Activated naive CD4-positive, alpha-beta T cell treated with anti-CD3 and anti-CD28 coated beads, Interleukin-2, amount 50 U/mL, for 72 hours (primary cell): Measurements from ENCODE around the gene WNT7B. TPM values are rescaled to one million over a fixed set of nuclear protein-coding genes. Genes with fewer than 3 reads are reported as not detected.

Experiments
- ATAC-seq, 2 donors: fragments of 150-1000 bp; cut with Tn5 transposase; 2 replicates each; pipeline ENCODE4 v1.10.0; 2021; ENCODE audit warnings: mild to moderate bottlenecking in 2 of 2, moderate library complexity in 2 of 2
- DNase-seq, 2 donors: peaks; one replicate each; pipeline ENCODE4 v3.0.0; 2021 to 2022; ENCODE audit warnings: low spot score in 2 of 2
- H3K27ac Mint-ChIP-seq, 2 donors: one replicate each; pipeline ENCODE4 v1.8.0; 2022; ENCODE audit warnings: mild to moderate bottlenecking in 2 of 2, mixed read lengths in 2 of 2
- H3K36me3 Mint-ChIP-seq, 2 donors: one replicate each; pipeline ENCODE4 v1.8.0; 2022; ENCODE audit warnings: mixed read lengths in 2 of 2
- H3K9me3 Mint-ChIP-seq, 2 donors: one replicate each; pipeline ENCODE4 v1.8.0; 2022; ENCODE audit warnings: mixed read lengths in 2 of 2
- total RNA-seq, 2 donors: library from RNA; stranded (reverse); gene quantifications; one replicate each; pipeline ENCODE4 v1.2.3, GENCODE V29; 2022

Gene WNT7B
- total RNA-seq, 2 donors from 2014 or later = 0.05 TPM; not detected in 1

DNA sequence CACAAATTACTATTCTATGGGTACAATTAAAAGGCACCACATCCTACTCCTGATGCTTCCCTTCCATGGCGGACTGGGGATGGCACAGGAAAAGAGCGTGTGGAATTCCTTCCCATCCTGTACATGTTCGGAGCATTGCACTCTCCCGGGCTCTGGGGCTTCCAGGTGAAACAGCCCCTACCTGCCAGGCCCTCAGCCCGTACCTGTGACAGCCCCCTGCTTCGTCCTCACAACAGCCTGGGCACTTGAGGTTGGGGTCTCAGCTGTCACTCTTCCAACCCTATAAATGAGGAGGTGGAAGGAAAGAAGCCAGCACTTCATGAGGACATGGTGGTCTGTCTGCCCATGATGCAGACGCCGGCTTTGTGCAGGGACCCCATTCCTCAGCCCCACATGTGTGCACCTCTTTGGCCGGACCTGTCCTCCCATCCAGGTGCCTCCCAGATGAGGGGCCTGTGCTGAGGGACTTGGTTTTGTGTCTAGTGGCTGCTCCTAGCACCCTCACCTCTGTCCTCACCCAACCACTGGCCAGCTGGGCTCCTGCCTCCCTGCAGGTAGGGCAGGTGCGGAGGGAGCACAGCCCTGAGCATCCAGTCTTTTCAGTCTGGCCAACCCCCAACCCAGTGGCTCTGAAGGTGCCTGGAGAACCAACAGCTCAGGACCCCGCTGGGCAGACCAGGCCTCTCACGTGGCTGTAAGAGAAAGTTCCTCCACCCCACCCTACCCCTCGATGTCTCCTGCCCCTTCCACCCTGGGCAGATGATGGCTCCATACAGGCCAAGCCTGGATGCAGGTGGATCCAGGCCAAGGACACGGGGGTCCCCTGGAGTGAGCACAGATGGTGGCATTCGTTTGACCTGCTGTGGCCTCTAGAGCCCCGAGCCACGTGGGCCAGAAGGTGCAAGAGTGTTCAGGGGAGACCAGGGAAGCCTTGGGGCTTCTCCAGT lies 23.4 kb upstream of the WNT7B start:
- ATAC-seq (no peak), DNase-seq (no peak)
- Mint-ChIP-seq H3K36me3 (no peaks in the 10 kb centered on the region), H3K9me3 (no peaks in the 10 kb centered on the region), H3K27ac (no peak overlapping the region)

DNA sequence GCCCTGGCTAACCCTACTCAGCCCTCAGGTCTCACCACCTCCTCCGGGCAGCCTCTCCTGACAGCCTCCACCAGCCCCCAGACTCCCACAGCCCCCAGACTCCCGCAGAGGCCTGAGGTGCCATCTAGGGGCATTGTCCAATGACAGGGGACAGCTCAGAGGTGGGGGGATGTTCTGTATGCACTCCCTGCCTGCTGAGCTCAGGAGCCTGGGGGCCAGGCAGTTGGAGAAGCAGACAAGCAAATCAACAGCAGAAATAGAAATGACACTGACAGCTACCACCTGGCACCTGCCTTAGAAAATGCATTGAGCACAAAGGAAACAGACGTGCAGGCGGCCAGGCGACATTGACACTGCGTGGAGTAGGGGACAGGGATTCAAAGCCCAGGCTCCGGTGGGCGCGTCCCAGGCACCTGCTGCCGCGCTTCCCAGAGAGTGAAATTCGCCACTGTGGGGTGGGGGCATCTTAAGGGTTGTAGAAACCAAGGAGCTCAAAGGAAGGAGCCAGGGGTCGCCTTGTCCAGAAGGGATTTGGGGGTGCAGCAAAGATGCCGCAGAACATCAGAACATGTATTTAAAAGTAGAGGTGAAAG lies 22.5 kb upstream of the WNT7B start:
- no peak for ATAC-seq
- Mint-ChIP-seq H3K36me3 (no peaks in the 10 kb centered on the region), H3K9me3 (no peaks in the 10 kb centered on the region), H3K27ac (no peak overlapping the region)
- no peak for DNase-seq

DNA sequence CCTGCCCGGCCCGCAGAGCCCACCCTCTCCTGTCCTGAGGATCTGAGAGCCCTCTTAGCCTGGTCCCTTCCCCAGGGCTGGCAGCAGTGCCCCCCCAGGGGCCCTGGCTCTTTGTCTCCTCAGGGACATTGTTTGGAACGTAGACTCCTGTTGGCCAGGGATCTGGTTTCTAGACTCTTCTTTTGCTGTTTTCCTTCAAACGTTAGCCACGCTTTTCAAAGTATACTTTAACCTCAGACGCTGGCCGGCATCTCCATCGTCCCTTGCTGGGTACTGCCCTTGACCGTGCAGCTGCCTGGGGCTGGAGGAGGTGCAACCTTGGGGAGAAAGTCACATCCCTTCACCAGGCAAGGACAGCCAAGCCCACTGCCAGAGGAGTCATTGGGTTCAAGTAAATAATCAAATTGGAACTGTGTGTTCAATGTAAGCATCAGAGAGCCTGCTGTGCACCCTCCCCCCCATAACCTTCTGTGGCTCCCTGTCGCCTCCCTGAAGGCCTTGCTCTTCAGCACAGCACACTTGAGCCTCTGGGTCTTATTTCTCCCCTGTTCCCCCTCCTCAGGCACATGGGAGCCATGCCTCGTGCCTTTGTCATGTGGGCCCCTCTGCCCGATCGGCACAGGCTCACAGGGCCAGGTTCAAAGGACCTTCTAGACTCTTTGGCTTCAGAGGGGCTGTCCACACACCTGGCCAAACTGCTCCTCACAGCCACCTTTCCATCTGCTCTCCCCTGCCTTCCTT lies 21.8 kb upstream of the WNT7B start:
- no peaks in the 10 kb centered on the region for H3K36me3 Mint-ChIP-seq
- no peak overlapping the region for H3K27ac Mint-ChIP-seq
- no peak for DNase-seq
- H3K9me3 Mint-ChIP-seq = no peaks in the 10 kb centered on the region
- no peak for ATAC-seq

DNA sequence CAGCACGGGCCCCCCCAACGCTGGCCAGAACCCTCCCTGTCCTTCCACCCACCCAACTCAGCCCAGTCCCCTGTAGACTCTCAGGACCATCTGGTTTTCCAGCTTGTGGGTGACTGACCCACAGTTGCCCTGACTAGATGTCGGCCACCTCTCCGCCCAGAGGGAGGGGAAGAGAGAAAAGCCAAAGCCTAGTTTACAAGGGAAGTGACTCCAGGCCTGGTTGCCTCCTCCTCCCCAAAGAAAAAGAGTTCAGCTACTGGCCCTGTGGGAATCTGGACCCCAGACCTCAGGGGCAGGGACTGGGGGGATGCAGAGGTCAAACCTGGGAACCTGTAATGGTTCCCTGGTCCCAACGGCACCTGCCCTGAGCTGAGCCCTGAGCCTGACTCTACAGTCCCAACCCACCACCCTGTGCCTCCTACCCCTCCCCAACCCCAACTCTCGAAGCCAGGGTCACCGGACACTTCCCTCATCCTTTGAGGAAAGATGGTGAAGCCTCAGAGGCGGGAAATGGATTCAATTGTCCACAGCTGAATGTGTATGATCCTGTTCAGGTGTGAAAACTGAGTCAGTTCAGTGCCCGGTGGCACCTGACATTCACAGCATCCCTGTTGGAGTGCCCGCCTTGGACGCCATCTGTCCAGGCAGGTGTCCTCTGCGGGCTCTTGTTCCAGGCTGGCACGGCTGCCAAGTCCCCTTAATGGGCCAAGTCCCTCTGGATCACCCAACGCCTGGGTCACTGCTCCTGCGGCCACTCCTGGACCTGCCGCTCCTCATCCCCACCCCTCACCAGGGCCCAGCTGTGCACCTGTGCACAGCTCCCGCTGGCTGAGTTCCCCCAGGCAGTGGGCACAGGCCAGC lies 21.0 kb upstream of the WNT7B start:
- ATAC-seq (no peak), DNase-seq (no peak)
- no peaks in the 10 kb centered on the region for H3K36me3 Mint-ChIP-seq
- no peak overlapping the region for H3K27ac Mint-ChIP-seq
- no peaks in the 10 kb centered on the region for H3K9me3 Mint-ChIP-seq

DNA sequence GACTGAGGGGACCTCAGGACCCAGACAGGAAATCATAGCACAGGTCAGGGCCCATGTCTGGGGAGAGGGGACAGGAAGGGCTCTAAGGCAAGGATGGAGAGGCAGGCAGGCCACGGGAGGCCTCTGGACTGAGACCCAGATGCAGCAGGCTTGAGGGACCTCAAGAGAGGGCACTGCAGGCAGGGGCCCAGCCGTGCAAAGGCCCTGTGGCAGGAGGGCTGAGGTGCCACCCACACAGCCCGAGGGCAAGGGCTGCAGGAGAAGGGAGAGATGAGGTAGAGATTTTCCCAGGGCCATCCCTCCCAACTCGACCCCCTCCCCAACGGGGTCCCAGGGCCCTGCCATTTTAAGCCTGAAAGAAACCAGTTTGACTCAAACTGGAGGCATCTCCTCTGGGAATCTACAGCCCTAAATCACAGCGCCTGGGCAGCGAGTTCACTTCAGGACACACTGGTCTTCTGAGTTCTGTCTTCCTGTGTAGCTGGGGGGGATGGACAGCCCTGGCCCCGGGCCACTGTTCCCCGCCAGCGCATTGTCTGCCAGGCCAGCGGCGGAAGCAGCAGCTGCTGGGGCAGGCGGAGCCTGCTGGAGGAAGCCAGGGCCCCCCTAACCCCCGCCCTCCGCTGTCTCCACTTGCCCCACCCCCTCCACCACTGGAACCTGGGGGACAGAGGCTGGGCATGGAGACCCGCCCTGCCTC lies 20.3 kb upstream of the WNT7B start:
- H3K9me3 Mint-ChIP-seq = no peaks in the 10 kb centered on the region
- no peaks in the 10 kb centered on the region for H3K36me3 Mint-ChIP-seq
- ATAC-seq (no peak), DNase-seq (no peak)
- H3K27ac Mint-ChIP-seq = no peak overlapping the region

DNA sequence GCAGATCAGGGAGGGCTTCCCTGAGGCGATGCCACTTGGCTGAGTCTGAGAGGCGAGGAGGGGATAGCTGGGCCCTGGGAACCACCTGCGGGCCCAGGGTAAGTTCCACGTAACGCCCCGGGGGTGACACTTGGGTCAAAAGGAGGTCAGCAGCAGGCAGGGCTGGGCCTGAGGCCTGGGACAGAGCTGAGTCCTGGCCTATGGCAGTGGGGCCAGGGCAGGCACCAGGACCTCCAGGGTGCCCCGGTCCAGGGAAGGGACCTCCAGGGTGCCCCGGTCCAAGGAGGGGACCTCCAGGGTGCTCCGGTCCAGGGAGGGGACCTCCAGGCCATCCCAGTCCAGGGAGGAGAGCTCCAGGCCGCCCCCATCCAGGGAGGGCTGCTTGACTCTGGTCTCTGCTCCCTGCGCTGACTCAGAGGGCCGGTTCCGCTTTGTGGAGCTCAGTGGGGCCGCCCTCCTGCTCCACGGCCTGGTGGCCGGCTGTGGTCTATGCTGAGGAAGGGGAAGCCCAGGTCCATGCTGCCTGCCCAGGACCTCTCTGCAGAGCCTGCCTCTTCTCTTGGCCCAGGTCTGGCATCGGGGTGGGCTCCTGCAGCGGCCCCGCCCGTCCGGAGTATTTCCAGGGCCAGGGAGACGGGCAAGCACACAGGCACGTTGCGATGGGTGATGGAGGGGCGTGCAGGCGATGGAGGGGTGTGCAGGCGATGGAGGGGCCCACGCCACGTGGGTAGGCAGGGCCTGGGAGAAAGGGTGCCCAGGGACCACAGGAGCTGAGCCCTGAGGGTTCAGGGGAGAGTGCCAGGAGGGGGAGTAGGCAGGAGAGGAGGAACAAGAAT lies 19.5 kb upstream of the WNT7B start:
- no peaks in the 10 kb centered on the region for H3K9me3 Mint-ChIP-seq
- no peak for ATAC-seq

DNA sequence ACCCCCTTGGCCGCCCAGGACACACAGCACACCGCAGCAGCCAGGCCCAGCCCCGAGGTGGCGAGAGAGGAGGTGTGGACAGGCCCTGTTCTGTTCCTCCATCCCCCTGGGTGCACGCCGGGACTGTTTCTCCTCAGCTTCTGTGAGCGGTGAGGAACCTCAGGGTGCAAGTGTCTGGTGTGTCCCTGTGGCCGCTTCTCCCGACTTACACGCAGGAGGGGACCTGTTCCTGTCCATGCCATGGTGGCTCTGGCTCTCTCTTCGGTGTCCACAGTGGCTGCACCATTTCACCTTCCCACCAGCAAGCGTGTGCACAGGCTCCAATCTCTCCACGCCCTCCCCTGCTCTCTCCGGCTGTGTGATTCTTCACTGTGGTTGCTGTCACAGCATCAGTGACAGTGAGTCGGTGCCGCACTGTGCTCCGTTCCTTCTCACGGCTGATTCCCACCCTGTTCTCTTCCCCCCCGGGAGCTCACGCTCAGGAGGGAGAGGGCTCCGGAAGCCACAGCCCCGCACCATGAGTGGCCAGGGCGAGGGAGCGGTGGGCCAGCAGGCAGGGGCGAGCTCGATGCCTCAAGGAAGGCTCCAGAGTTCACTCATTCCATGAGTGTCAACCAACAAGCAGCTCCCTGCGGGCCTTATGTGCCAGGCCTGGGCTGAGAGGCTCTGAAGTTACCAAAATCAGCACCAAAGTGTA lies 18.6 kb upstream of the WNT7B start:
- Mint-ChIP-seq H3K36me3 (no peaks in the 10 kb centered on the region), H3K27ac (no peak overlapping the region), H3K9me3 (no peaks in the 10 kb centered on the region)
- ATAC-seq = peak in 1 of 2 donors; percentile 6
- no peak for DNase-seq

More for the DNA sequence above, 19.5 kb upstream of the WNT7B start:
- Mint-ChIP-seq H3K36me3 (no peaks in the 10 kb centered on the region), H3K27ac (no peak overlapping the region)
- DNase-seq = no peak

DNA sequence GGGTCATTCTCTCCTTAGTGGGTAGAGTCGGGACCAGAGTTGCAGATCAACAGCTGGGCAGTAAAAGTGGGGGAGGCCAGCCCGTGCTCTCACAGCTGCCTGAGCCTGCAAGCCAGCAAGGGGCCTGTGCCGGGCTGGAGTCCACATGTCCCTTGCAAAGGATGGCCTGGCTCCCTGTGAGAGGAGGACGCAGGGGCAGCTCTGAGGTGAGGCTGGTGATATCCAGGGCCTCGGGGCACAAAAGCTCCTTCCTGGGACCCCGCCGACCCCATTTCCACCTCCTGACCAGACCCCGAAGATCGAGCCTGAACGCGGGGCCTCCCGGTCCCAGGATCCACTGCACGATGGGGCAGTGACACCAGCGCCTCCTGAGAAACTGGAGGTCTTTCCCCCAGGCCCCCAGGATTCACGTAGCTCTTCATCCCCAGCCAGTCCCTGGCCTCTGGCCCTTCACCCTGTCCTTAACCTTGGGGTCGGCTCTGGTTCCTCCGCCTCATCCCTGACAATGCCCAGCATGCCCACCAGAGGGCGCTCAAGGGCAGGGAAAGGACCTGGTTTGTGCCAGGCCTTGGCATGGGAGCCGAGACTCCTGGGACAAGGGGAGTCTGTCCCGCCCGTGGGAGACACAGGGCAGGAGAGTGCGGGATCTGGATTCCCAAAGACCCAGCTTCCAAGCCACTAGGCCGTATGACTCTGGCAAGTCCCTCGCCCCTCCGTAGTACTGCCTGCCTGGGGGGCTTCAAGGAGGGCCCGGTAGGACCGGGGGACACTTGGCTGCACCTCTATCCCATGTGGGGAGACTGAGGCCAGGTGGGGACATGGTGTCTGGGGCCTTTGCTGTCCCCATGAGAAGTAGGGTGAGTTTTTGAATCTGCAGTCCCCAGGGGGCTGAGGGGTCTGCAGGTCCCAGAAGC lies 17.8 kb upstream of the WNT7B start:
- ATAC-seq (peak; percentile 79 to 87), DNase-seq (peak; percentile 75 to 94)
- H3K9me3 Mint-ChIP-seq = no peaks in the 10 kb centered on the region
- no peak overlapping the region for H3K27ac Mint-ChIP-seq
- no peaks in the 10 kb centered on the region for H3K36me3 Mint-ChIP-seq

DNA sequence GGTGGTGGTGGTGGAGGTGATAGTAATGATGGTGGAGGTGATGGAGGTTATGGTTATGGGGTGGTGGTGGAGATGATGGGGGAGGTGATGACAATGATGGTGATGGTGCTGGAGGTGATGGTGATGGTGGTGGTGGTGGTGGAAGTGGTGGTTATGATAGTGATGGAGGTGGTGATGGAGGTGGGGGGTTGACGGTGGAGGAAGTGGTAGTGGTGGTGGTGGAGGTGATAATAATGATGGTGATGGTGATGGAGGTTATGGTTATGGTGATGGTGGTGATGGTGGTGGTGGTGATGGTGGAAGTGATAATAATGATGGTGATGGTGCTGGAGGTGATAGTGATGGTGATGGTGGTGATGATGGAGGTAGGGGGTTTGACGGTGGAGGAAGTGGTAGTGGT lies 16.9 kb upstream of the WNT7B start:
- DNase-seq = no peak
- no peaks in the 10 kb centered on the region for H3K9me3 Mint-ChIP-seq
- ATAC-seq = no peak
- H3K36me3 Mint-ChIP-seq = no peaks in the 10 kb centered on the region
- no peak overlapping the region for H3K27ac Mint-ChIP-seq

DNA sequence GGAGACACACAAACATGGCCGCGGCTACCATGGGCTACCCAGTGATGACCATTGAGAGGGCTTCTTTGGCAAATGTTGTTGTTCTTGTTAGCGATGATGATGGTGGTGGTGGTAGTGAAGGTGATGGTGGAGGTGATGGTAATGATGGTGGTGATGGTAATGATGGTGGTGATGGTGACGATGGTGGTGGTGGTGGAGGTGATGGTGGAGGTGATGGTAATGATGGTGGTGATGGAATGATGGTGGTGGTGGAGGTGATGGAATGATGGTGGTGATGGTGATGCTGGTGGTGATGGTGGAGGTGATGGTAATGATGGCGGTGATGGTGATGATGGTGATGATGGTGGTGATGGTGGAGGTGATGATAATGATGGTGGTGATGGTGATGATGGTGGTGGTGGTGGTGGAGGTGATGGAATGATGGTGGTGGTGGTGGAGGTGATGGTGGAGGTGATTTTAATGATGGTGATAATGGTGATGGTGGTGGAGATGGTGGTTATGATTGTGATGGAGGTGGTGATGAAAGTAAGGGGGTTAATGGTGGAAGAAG lies 16.3 kb upstream of the WNT7B start:
- H3K27ac Mint-ChIP-seq = no peak overlapping the region

DNA sequence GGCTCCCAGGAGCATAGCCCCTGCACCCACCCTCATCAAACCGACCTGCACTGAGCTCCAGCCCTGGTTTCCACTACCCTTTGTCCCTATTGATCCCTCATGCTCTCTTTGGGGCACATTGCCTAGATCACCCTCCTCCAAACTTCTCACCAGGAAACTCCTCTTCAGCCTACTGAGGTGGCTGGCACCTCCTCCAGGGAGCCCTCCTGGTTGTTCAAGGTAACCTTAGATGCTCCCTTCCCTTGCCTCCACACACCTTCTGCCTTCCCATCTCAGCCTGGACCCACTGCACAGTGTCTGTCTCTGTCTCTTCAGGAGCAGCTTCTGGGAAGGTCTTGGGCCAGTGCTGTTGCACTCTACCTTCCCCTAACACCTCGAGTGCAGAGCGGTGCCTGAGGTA lies 15.8 kb upstream of the WNT7B start:
- no peak for ATAC-seq
- H3K9me3 Mint-ChIP-seq = no peaks in the 10 kb centered on the region
- no peak for DNase-seq
- H3K27ac Mint-ChIP-seq = no peak overlapping the region
- no peaks in the 10 kb centered on the region for H3K36me3 Mint-ChIP-seq

More for the DNA sequence above, 16.3 kb upstream of the WNT7B start:
- DNase-seq (no peak), ATAC-seq (no peak)
- Mint-ChIP-seq H3K9me3 (no peaks in the 10 kb centered on the region), H3K36me3 (no peaks in the 10 kb centered on the region)

DNA sequence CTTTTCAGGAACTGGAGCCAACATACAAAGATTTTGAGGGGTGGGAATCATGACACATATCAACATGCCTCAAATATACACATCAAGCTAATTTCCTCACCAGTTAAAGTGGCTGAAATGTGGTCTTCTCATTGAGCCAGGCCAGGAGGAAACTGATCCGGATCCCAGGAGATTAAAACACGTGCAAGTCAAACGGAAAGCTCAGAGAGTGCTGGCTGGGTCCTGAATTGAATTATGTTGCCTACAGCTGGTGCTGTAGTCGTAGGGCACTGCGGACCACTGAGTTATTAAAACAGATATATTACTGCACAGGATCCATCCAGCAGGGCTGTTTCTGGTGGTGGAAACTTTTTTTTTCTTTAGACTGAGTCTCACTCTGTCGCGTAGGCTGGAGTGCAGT lies 14.1 kb upstream of the WNT7B start:
- Mint-ChIP-seq H3K36me3 (peaks cover 3 to 5% of the 10 kb centered on the region in 2 donors), H3K9me3 (no peaks in the 10 kb centered on the region), H3K27ac (no peak overlapping the region)
- DNase-seq = no peak
- ATAC-seq = no peak

DNA sequence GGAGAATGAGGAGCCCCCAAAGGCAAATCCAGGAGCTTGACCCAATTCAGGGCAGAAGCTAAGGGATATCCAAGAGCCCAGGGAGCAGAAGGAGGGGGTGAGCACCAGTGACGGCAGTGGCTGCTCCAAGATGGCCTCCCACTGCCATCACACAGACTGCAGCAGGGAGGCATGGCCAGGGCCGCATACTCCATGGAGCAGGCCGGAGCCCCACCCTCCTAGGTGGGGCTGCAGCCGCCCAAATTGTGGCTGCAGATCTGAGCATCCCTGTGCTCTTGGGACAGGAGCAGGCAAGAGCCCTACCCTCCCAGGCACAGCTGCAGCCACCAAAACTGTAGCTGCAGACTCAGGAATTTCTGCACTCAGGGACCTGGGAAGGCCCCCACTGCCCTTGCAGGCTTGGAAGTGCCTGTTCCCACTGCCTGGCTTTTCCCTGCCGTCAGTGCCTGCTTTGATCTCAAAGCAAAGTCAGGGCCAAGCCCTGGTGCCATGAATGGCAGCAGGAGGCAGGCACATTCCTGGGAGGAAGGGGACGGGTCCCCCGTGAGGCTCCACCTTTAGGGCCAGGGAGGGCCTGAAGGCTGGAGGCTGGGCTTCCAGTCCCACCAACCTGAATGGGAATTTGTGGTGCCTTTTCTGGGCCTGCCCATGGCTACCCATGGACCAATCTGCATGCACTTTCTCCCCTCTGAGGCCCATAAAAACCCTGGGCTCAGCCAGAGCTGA lies 10.3 kb upstream of the WNT7B start:
- DNase-seq (no peak), ATAC-seq (no peak)
- H3K36me3 Mint-ChIP-seq = peaks cover 6 to 11% of the 10 kb centered on the region in 2 donors
- no peak overlapping the region for H3K27ac Mint-ChIP-seq
- peaks cover 5 to 7% of the 10 kb centered on the region in 2 donors for H3K9me3 Mint-ChIP-seq
